ENCODE data around the gene NAT16. TPM values are rescaled to one million over a fixed set of nuclear protein-coding genes. Genes with fewer than 3 reads are reported as not detected.

The NAT16 gene
- total and polyA plus RNA-seq, 10 donors: not detected

DNA sequence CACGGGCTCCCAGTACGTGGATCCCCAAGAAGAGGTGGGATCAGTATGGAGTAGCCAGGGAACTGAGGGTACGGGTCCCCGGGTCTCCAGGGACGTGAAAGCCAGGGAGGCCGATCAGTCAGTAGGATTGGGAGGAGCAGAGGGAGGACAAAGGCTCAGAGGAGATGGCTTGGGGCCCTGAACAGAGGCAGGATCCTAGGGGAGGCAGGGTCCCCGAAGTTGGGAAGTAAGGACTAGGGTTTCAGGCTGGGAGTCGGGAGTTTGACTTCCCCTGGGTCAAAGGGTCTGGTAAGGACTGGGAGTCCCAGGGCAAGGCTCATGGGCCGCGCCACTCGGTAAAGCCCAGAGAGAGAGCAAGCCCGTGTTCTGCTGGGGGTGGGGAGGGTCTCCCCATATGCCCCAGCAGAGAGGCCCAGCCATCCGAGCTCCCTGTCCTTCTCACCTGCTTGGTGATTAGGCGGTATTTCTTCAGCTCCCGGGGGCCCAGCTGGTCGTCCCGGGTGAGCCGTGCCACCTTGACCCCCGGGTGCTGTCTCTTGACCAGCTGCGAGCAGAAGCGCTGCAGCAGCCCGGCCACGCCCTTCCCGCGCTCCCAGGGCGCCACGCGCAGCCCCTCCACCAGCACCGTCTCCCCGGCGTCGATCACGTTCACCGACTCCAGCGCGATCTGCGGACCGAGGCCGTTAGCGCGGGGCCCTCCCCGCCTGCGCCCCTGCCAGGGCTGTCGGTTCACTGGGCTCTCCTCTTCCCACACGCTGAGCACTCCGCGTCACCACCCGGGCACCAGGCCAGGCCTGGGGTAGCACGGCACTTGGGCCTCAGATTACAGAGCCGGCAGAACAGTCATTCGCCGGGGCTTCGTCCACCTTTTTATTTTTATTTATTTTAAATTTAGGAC, 7.0 kb downstream of the NAT16 start:
- Histone ChIP-seq H3K36me3 (no peaks in the 10 kb centered on the region), H3K27me3 (replicated peaks in 1 of 7) (peaks cover 28 to 100% (median 100%) of the 10 kb centered on the region in 7 donors), H3K27ac (no peak overlapping the region), H3K4me1 (peaks cover 29 to 60% (median 50%) of the 10 kb centered on the region in 6 donors), H3K9me3 (peaks cover 0 to 3% (median 0%) of the 10 kb centered on the region in 8 donors), H3K4me3 (peak overlapping the region in 3 of 8 donors; percentile 4 to 38 (median 22))
- intact Hi-C loops (cut with DNase I; ENCODE audit: low total_unique reads): no loop called here
- WGBS, 5 donors: 3 to 5% (median 3%) methylated on average over 18 to 53 of the region's 53 CpGs
- TF ChIP-seq POLR2AphosphoS5 (IDR thresholded peaks at IDR 0.05): peak in 1 of 3 donors; percentile 33
- TF ChIP-seq, protein P1, sequence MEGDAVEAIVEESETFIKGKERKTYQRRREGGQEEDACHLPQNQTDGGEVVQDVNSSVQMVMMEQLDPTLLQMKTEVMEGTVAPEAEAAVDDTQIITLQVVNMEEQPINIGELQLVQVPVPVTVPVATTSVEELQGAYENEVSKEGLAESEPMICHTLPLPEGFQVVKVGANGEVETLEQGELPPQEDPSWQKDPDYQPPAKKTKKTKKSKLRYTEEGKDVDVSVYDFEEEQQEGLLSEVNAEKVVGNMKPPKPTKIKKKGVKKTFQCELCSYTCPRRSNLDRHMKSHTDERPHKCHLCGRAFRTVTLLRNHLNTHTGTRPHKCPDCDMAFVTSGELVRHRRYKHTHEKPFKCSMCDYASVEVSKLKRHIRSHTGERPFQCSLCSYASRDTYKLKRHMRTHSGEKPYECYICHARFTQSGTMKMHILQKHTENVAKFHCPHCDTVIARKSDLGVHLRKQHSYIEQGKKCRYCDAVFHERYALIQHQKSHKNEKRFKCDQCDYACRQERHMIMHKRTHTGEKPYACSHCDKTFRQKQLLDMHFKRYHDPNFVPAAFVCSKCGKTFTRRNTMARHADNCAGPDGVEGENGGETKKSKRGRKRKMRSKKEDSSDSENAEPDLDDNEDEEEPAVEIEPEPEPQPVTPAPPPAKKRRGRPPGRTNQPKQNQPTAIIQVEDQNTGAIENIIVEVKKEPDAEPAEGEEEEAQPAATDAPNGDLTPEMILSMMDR (IDR thresholded peaks at IDR 0.05 in 8 of 11, conservative IDR thresholded peaks at IDR 0.05 in 3 of 11): no peak
- DNase-seq: no peak

DNA sequence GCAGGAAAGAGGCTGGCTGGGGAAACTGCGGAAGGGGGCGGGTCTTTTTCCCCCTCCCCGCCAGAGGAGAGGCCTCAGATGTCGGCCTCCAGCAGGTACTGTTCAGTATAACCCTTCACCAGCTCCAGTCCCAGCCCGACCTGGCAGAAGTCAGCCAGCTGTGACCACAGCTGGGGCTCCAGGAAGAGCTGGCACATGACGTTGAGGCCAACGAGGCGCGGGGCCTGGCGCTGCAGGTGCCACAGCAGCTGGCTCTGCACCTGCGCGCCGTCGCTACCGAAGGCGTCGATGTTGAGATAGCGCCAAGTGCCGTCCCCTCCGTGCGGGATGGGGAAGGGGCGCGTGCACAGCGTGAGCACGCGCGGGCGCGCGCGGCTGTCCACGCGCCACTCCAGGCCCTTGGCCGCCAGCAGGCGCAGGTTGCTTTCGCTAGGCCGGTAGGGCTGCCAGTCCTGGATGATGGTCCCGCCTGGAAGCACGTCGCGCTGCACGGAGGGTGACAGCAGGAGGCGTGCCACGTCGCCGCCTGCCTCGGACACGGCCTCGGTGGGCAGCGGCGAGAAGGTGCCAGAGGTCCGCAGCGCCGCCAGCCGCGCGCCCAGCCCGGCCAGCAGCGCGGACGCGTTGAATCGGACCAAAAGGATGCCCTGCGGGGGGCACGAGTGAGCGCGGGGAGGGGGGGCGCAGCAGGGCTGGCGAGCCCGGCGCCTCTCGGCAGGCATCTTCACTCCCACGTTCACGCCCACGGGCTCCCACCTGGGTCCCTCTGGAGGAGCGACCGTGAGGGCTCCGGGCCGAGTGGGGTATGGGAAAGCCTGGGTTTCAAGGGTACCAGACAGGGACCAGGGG, 7.9 kb downstream of the NAT16 start:
- no peak overlapping the region for H3K27ac ChIP-seq
- 0 to 5% (median 3%) methylated on average over 27 to 79 of the region's 79 CpGs for WGBS, 5 donors
- TF ChIP-seq POLR2AphosphoS5 (IDR thresholded peaks at IDR 0.05): peak; percentile 80 to 86 (median 80)
- TF ChIP-seq, protein P1 (IDR thresholded peaks at IDR 0.05 in 8 of 11, conservative IDR thresholded peaks at IDR 0.05 in 3 of 11): no peak
- H3K27me3 ChIP-seq (replicated peaks in 1 of 7): peaks cover 28 to 100% (median 100%) of the 10 kb centered on the region in 7 donors
- H3K36me3 ChIP-seq: no peaks in the 10 kb centered on the region
- H3K4me1 ChIP-seq: peaks cover 29 to 60% (median 50%) of the 10 kb centered on the region in 6 donors
- no peak for DNase-seq
- H3K9me3 ChIP-seq: peaks cover 0 to 3% (median 0%) of the 10 kb centered on the region in 8 donors
- peak overlapping the region in 3 of 8 donors; percentile 1 to 38 (median 22) for H3K4me3 ChIP-seq
- intact Hi-C loops (cut with DNase I; ENCODE audit: low total_unique reads): no loop called here

DNA sequence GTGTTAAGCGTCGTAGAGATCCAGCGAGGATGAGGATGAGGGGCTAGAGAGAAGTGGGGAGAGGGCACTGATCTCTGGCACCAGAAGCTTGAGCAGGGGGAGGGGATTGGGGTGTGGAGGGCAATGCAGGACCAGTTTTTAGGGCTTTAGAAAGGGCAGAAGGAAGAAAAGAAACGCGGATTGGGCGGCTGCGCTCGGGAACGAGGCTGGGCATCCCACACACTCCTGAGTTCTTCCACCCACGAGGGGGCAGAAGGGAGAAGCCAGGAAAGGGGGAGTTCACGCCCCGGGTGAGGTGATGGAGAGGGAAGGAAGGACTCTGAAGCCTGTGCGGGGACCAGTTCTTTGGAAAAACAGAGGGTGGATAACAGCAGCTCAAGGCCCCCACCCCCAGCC, 8.7 kb downstream of the NAT16 start:
- TF ChIP-seq POLR2AphosphoS5 (IDR thresholded peaks at IDR 0.05): no peak
- TF ChIP-seq POLR2A (IDR thresholded peaks at IDR 0.05): no peak
- TF ChIP-seq, protein P1 (IDR thresholded peaks at IDR 0.05 in 8 of 11, conservative IDR thresholded peaks at IDR 0.05 in 3 of 11): no peak
- Histone ChIP-seq H3K4me1 (peaks cover 29 to 67% (median 51%) of the 10 kb centered on the region in 6 donors), H3K9me3 (peaks cover 0 to 3% (median 0%) of the 10 kb centered on the region in 8 donors), H3K27ac (no peak overlapping the region), H3K27me3 (replicated peaks in 1 of 7) (peaks cover 28 to 100% (median 100%) of the 10 kb centered on the region in 7 donors), H3K36me3 (no peaks in the 10 kb centered on the region), H3K4me3 (no peak overlapping the region)
- intact Hi-C loops (cut with DNase I; ENCODE audit: low total_unique reads): no loop called here
- DNase-seq: no peak
- WGBS, 5 donors: 1 to 8% (median 4%) methylated on average over 12 to 13 of the region's 13 CpGs
